Measurements from ENCODE around the gene INMT. TPM values are rescaled to one million over a fixed set of nuclear protein-coding genes. Genes with fewer than 3 reads are reported as not detected.

The INMT gene
- total and polyA plus RNA-seq, 10 of the 15 experiments (the other 5 are each of a cell fraction or from before 2014, with no cell fraction given), result 0.03 to 0.20 (median 0.10) TPM; not detected in 7

DNA sequence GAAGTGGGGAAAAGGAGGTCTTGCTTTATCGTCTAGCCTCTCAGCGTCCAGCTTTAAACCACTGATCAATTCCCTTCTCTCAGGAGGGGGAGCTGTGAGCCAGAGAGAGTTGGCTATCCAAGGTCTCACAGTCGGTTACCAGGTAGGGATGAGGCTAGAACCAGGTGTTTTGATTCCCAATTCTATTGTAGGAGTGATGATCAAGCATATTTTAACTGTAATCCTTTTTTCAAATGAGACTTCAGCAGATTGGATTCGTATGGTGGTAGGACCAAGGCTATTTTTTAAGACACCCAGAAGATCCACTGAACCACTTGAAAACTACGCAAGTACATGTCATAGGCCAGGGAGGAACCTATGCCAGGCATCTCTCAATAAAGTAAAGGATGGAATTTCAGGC, 27.6 kb downstream of the INMT start:
- H3K27me3 ChIP-seq (replicated peaks in 1 of 2; ENCODE audit: control insufficient read depth in 2 of 2, insufficient read depth in 2 of 2, low read length in 1 of 2), result no peaks in the 10 kb centered on the region
- no peaks in the 10 kb centered on the region for H4K20me1 ChIP-seq (ENCODE audit: control insufficient read depth, insufficient read depth)
- TF ChIP-seq JUNB (IDR thresholded peaks at IDR 0.05) (no peak), MYC (IDR thresholded peaks at IDR 0.05; ENCODE audit: insufficient read depth, insufficient read length, insufficient replicate concordance, low read length, severe bottlenecking) (no peak)
- SMC1A ChIA-PET (ENCODE audit: uncharacterized antibody, unreplicated experiment), result no interaction called here
- POLR2A ChIA-PET, result no interaction called here
- no peaks in the 10 kb centered on the region for H3K79me2 ChIP-seq (ENCODE audit: control insufficient read depth, insufficient read depth, low read length)
- no peaks in the 10 kb centered on the region for H3K9me3 ChIP-seq (replicated peaks; ENCODE audit: control insufficient read depth, insufficient read depth, low read length)
- BruUV-seq (replicated peaks), result no TSS peak
- no peak overlapping the region for H3K4me3 ChIP-seq
- no peak overlapping the region for H2AFZ ChIP-seq (ENCODE audit: control insufficient read depth, low read depth, low read length)
- no peak for FAIRE-seq
- H3K9ac ChIP-seq (ENCODE audit: control insufficient read depth, insufficient read depth, low read length), result no peak overlapping the region
- H3K36me3 ChIP-seq (ENCODE audit: control insufficient read depth in 2 of 2, insufficient read depth in 2 of 2, low read length in 1 of 2), result no peaks in the 10 kb centered on the region; a peak in 1 of 4 replicates
- no peaks in the 10 kb centered on the region for H3K4me1 ChIP-seq (ENCODE audit: control insufficient read depth, insufficient read depth, low read length)
- in situ Hi-C loops (cut with MboI) (no loop called here), intact Hi-C loops (cut with micrococcal nuclease; ENCODE audit: unreplicated experiment) (no loop called here)
- RAD21 ChIA-PET (ENCODE audit: unreplicated experiment), result no interaction called here
- no peak overlapping the region for H3K4me2 ChIP-seq (ENCODE audit: control insufficient read depth, insufficient read depth)
- CTCF ChIA-PET, result interaction anchor here (1.2 kb wide), 1 partner anchor 8 kb away, joined by 4 read pairs; no protein-coding TSS in a partner anchor
- 94% methylated on average over 5 of the region's 5 CpGs for WGBS (ENCODE audit: insufficient coverage, insufficient replicate concordance, low lambda C conversion rate, missing lambda C conversion rate)
- H3K27ac ChIP-seq (ENCODE audit: control insufficient read depth, insufficient read depth), result no peak overlapping the region
- no peak for DNase-seq (ENCODE audit: low read depth, low spot score)
- ATAC-seq, result no peak

DNA sequence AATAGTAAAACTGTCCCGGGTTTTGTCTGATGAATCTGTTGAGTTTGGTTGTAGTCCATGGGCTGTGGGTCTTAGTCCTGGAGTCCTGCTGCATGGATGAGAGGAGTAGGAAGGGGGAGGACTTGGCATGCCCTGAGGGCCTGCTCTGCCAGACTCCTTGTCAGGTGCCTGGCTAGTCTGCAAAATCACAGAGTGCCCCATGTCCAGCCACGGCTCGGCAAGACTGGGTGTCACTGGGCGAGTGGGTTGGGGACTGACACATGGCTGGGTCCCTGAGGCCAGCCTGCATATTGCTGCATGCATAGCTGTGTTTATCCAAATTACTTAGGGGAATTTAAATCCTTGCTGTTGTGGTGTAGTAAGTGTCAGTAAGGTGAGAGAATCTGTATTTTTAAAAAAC, 29.0 kb downstream of the INMT start:
- CTCF ChIA-PET, result interaction anchor here (1.0 to 1.2 kb wide), 2 partner anchors 9 to 19 kb away, joined by 4 read pairs; no protein-coding TSS in a partner anchor
- WGBS (ENCODE audit: insufficient coverage, insufficient replicate concordance, low lambda C conversion rate, missing lambda C conversion rate), result 94% methylated on average over 4 of the region's 4 CpGs
- in situ Hi-C loops (cut with MboI) (no loop called here), intact Hi-C loops (cut with micrococcal nuclease; ENCODE audit: unreplicated experiment) (no loop called here)
- Histone ChIP-seq H3K9me3 (replicated peaks; ENCODE audit: control insufficient read depth, insufficient read depth, low read length) (no peaks in the 10 kb centered on the region), H3K4me3 (no peak overlapping the region), H3K9ac (ENCODE audit: control insufficient read depth, insufficient read depth, low read length) (no peak overlapping the region), H3K4me2 (ENCODE audit: control insufficient read depth, insufficient read depth) (no peak overlapping the region), H3K79me2 (ENCODE audit: control insufficient read depth, insufficient read depth, low read length) (no peaks in the 10 kb centered on the region), H2AFZ (ENCODE audit: control insufficient read depth, low read depth, low read length) (no peak overlapping the region), H3K27me3 (replicated peaks in 1 of 2; ENCODE audit: control insufficient read depth in 2 of 2, insufficient read depth in 2 of 2, low read length in 1 of 2) (no peaks in the 10 kb centered on the region), H3K27ac (ENCODE audit: control insufficient read depth, insufficient read depth) (no peak overlapping the region), H3K36me3 (ENCODE audit: control insufficient read depth in 2 of 2, insufficient read depth in 2 of 2, low read length in 1 of 2) (no peaks in the 10 kb centered on the region; a peak in 1 of 4 replicates), H3K4me1 (ENCODE audit: control insufficient read depth, insufficient read depth, low read length) (no peaks in the 10 kb centered on the region), H4K20me1 (ENCODE audit: control insufficient read depth, insufficient read depth) (no peaks in the 10 kb centered on the region)
- SMC1A ChIA-PET (ENCODE audit: uncharacterized antibody, unreplicated experiment), result interaction anchor here (0.6 to 1.3 kb wide), 3 partner anchors 16 to 43 kb away, joined by 3 to 4 read pairs (median 3); no protein-coding TSS in a partner anchor
- ATAC-seq (no peak), DNase-seq (ENCODE audit: low read depth, low spot score) (no peak), FAIRE-seq (no peak)
- no TSS peak for BruUV-seq (replicated peaks)
- POLR2A ChIA-PET, result no interaction called here
- no peak for TF ChIP-seq RBBP5 (conservative IDR thresholded peaks at IDR 0.05)
- RAD21 ChIA-PET (ENCODE audit: unreplicated experiment), result no interaction called here
